ENCODE data around the gene LDB3.
"Not testable (repeated sequence)": the region's sequence is repeated elsewhere in the genome, so short reads cannot be mapped to it uniquely, and the experiment has no call there.

LDB3 gene

GRCh38 chr10:86728056-86728455, 59.7 kb downstream of the LDB3 start:
- TF ChIP-seq CTCF (IDR thresholded peaks at IDR 0.05; ENCODE audit: borderline replicate concordance, control extremely low read depth, extremely low read depth, insufficient read depth, missing control alignments) = no peak
- no peak for DNase-seq (ENCODE audit: low spot score)
- in situ Hi-C loops (cut with MboI; ENCODE audit: low sequenced_read_pairs, unreplicated experiment) = no loop called here

- in situ Hi-C loops (cut with MboI; ENCODE audit: low sequenced_read_pairs, unreplicated experiment) = no loop called here
- no peak for DNase-seq (ENCODE audit: low spot score)
- TF ChIP-seq CTCF (IDR thresholded peaks at IDR 0.05; ENCODE audit: borderline replicate concordance, control extremely low read depth, extremely low read depth, insufficient read depth, missing control alignments) = no peak
Measured at GRCh38 chr10:86729677-86730076, 61.4 kb downstream of the LDB3 start.

GRCh38 chr10:86730227-86730626, 61.9 kb downstream of the LDB3 start:
- in situ Hi-C loops (cut with MboI; ENCODE audit: low sequenced_read_pairs, unreplicated experiment) = no loop called here
- no peak for DNase-seq (ENCODE audit: low spot score)

GRCh38 chr10:86732771-86733170, 64.5 kb downstream of the LDB3 start:
- DNase-seq (ENCODE audit: low spot score) = no peak
- TF ChIP-seq CTCF (IDR thresholded peaks at IDR 0.05; ENCODE audit: borderline replicate concordance, control extremely low read depth, extremely low read depth, insufficient read depth, missing control alignments) = no peak
- in situ Hi-C loops (cut with MboI; ENCODE audit: low sequenced_read_pairs, unreplicated experiment) = no loop called here

More at GRCh38 chr10:86730227-86730626, 61.9 kb downstream of the LDB3 start:
- TF ChIP-seq CTCF (IDR thresholded peaks at IDR 0.05; ENCODE audit: borderline replicate concordance, control extremely low read depth, extremely low read depth, insufficient read depth, missing control alignments) = no peak

GRCh38 chr10:86733260-86733671, 65.0 kb downstream of the LDB3 start:
- in situ Hi-C loops (cut with MboI; ENCODE audit: low sequenced_read_pairs, unreplicated experiment) = no loop called here
- TF ChIP-seq CTCF (IDR thresholded peaks at IDR 0.05; ENCODE audit: borderline replicate concordance, control extremely low read depth, extremely low read depth, insufficient read depth, missing control alignments) = no peak
- no peak for DNase-seq (ENCODE audit: low spot score)

GRCh38 chr10:86734207-86734988, 66.1 kb downstream of the LDB3 start:
- in situ Hi-C loops (cut with MboI; ENCODE audit: low sequenced_read_pairs, unreplicated experiment) = no loop called here
- TF ChIP-seq CTCF (IDR thresholded peaks at IDR 0.05; ENCODE audit: borderline replicate concordance, control extremely low read depth, extremely low read depth, insufficient read depth, missing control alignments) = no peak
- no peak for DNase-seq (ENCODE audit: low spot score)

GRCh38 chr10:86735278-86735677, 67.0 kb downstream of the LDB3 start:
- DNase-seq (ENCODE audit: low spot score); in situ Hi-C loops (cut with MboI; ENCODE audit: low sequenced_read_pairs, unreplicated experiment): not testable (repeated sequence)
